Esophagus squamous epithelium (tissue), 4 donors: ENCODE results near the gene TAF6.

Experiments used
- POLR2A ChIP-seq, 4 donors: fragments of 450-650 bp; IDR thresholded peaks; one replicate each; pipeline ENCODE4 v1.6.1; 2017; ENCODE audit warnings: antibody characterized with exemption in 4 of 4, mild to moderate bottlenecking in 4 of 4, moderate library complexity in 3 of 4
- TF ChIP-seq, protein P1 (sequence below), 6 experiments: fragments of 450-650 bp in 4 of 6; fragments of 200-600 bp in 2 of 6; sonication (generic) in 2 of 6; IDR thresholded peaks; one replicate each; pipeline ENCODE4 v1.5.1; 2016 to 2019; ENCODE audit warnings: antibody characterized with exemption in 6 of 6, mild to moderate bottlenecking in 4 of 6, moderate library complexity in 4 of 6

DNA sequence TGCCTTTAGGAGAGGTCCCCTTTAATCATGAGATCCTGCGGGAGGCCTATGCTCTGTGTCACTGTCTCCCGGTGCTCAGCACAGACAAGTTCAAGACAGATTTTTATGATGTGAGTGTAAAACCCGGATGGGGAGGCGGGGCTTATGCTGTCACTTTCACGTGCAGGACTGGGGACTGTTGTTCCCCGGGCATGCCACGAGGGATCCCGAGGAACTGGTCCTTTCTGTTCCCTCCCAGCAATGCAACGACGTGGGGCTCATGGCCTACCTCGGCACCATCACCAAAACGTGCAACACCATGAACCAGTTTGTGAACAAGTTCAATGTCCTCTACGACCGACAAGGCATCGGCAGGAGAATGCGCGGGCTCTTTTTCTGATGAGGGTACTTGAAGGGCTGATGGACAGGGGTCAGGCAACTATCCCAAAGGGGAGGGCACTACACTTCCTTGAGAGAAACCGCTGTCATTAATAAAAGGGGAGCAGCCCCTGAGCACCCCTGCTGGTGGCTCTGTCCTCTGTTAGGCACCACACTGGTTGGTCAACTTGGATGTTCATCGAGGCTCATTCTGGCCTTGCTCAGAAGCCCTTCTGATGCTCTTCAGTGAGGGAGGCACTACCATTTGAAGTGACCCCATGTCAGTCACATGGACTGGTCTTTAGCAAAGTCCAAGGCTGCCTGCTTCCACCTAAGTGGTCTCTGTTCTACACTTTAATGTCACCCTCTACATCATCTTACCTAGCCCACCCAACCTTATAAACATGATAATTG lies 27.6 kb downstream of the TAF6 start:
- TF ChIP-seq, protein P1, sequence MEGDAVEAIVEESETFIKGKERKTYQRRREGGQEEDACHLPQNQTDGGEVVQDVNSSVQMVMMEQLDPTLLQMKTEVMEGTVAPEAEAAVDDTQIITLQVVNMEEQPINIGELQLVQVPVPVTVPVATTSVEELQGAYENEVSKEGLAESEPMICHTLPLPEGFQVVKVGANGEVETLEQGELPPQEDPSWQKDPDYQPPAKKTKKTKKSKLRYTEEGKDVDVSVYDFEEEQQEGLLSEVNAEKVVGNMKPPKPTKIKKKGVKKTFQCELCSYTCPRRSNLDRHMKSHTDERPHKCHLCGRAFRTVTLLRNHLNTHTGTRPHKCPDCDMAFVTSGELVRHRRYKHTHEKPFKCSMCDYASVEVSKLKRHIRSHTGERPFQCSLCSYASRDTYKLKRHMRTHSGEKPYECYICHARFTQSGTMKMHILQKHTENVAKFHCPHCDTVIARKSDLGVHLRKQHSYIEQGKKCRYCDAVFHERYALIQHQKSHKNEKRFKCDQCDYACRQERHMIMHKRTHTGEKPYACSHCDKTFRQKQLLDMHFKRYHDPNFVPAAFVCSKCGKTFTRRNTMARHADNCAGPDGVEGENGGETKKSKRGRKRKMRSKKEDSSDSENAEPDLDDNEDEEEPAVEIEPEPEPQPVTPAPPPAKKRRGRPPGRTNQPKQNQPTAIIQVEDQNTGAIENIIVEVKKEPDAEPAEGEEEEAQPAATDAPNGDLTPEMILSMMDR (IDR thresholded peaks at IDR 0.05): no peak
- TF ChIP-seq POLR2A (IDR thresholded peaks at IDR 0.05): no peak
